Spleen (tissue), 11 donors: ENCODE measurements around the gene LAMC2. TPM values are rescaled to one million over a fixed set of nuclear protein-coding genes. Genes with fewer than 3 reads are reported as not detected.

Experiments used
- DNase-seq: peaks from one replicate; pipeline ENCODE4 v3.0.0-alpha.2; 2020
- H3K27ac ChIP-seq, 8 donors: fragments of 200-600 bp; sonication (generic) in 7 of 8; 1 replicate in 4 of 8; 2 replicates in 4 of 8; pipeline versions ENCODE4 v1.5.0 to v1.8.0; 2016 to 2021; ENCODE audit warnings: inconsistent platforms in 4 of 8, mild to moderate bottlenecking in 4 of 8, moderate library complexity in 1 of 8
- H3K27me3 ChIP-seq, 7 donors: fragments of 200-600 bp; sonication (generic) in 6 of 7; replicated peaks in 1 of 7; 1 replicate in 4 of 7; 2 replicates in 3 of 7; pipeline versions ENCODE4 v1.5.0 to v1.8.0; 2016 to 2021; ENCODE audit warnings: inconsistent platforms in 3 of 7, mild to moderate bottlenecking in 1 of 7
- H3K36me3 ChIP-seq, 6 donors: fragments of 200-600 bp; sonication (generic) in 5 of 6; 1 replicate in 4 of 6; 2 replicates in 2 of 6; pipeline versions ENCODE4 v1.5.0 to v1.8.0; 2016 to 2021; ENCODE audit warnings: inconsistent platforms in 2 of 6
- H3K4me1 ChIP-seq, 6 donors: fragments of 200-600 bp; sonication (generic) in 5 of 6; 1 replicate in 3 of 6; 2 replicates in 3 of 6; pipeline versions ENCODE4 v1.5.0 to v1.8.0; 2016 to 2021; ENCODE audit warnings: inconsistent platforms in 3 of 6
- H3K4me3 ChIP-seq, 8 donors: fragments of 200-600 bp; sonication (generic) in 7 of 8; 1 replicate in 4 of 8; 2 replicates in 4 of 8; pipeline versions ENCODE4 v1.5.0 to v1.8.0; 2016 to 2021; ENCODE audit warnings: inconsistent platforms in 4 of 8, mild to moderate bottlenecking in 4 of 8, moderate library complexity in 2 of 8
- H3K9me3 ChIP-seq, 8 donors: fragments of 200-600 bp; sonication (generic) in 7 of 8; 1 replicate in 4 of 8; 2 replicates in 4 of 8; pipeline versions ENCODE4 v1.5.0 to v1.8.0; 2016 to 2021; ENCODE audit warnings: inconsistent platforms in 4 of 8
- POLR2A ChIP-seq, 3 donors: fragments of 450-650 bp; IDR thresholded peaks; one replicate each; pipeline ENCODE4 v1.5.1; 2017; ENCODE audit warnings: antibody characterized with exemption in 3 of 3, mild to moderate bottlenecking in 1 of 3
- POLR2AphosphoS5 ChIP-seq, 3 donors: sonication (generic); formaldehyde crosslinking; IDR thresholded peaks; one replicate each; pipeline ENCODE4 v1.5.1; 2017; ENCODE audit warnings: antibody characterized with exemption in 3 of 3
- WGBS, 5 donors: extraction: QIAGEN DNeasy Blood & Tissue Kit in 3 of 5; methylation state at CpG; one replicate each; pipeline versions ENCODE4 v1.1.5 to v1.1.7; 2013 to 2018; 5-methylcytosine and 5-hydroxymethylcytosine counted together
- intact Hi-C: fragments of 100-400 bp; cut with DNase I; formaldehyde crosslinking; loops from one replicate; pipeline ENCODE4 v1.15.0; 2023; ENCODE audit warnings: low total_unique reads
- polyA plus RNA-seq, 3 donors: library from polyadenylated mRNA; stranded (reverse); fragments of 200-250 nt; gene quantifications; one replicate each; pipeline ENCODE4 v1.2.1, GENCODE V29; 2013
- total RNA-seq, 7 donors: library from RNA; depleted of rRNA in 3 of 7; stranded (reverse); fragments of >200 nt in 3 of 7; fragmentation: NEBNext Ultra II Directional in 4 of 7; extraction: Animal tissue kit (Norgen Biotek cat#: 25700) in 4 of 7; gene quantifications; one replicate each; pipeline versions ENCODE4 v1.1.0 to v1.2.1, GENCODE V29; 2016 to 2021
- TF ChIP-seq, protein P1 (sequence below), 11 experiments: fragments of 200-600 bp in 7 of 11; fragments of 450-650 bp in 4 of 11; sonication (generic) in 4 of 11; IDR thresholded peaks in 8 of 11; conservative IDR thresholded peaks in 3 of 11; 1 replicate in 7 of 11; 2 replicates in 4 of 11; pipeline versions ENCODE4 v1.4.0 to v1.8.0; 2016 to 2021; ENCODE audit warnings: antibody characterized with exemption in 11 of 11, inconsistent platforms in 4 of 11, mild to moderate bottlenecking in 1 of 11
- donor health status: healthy with polysubstance abuse.
- donor health status: DM: no; HTN: no; CAD: no; lungs with moderate emphysema.
- donor health status: DM: no; HTN: no; CAD: no.
- donor health status: Bipolar disorder and iron deficiency.
- donor health status: healthy.
- donor health status: DM: no; HTN: no; CAD: no.
- donor health status: DM: yes; HTN: yes; CAD: no.

Gene LAMC2
- total and polyA plus RNA-seq, 10 donors = 0.13 to 1.4 (median 0.67) TPM; not detected in 1

DNA sequence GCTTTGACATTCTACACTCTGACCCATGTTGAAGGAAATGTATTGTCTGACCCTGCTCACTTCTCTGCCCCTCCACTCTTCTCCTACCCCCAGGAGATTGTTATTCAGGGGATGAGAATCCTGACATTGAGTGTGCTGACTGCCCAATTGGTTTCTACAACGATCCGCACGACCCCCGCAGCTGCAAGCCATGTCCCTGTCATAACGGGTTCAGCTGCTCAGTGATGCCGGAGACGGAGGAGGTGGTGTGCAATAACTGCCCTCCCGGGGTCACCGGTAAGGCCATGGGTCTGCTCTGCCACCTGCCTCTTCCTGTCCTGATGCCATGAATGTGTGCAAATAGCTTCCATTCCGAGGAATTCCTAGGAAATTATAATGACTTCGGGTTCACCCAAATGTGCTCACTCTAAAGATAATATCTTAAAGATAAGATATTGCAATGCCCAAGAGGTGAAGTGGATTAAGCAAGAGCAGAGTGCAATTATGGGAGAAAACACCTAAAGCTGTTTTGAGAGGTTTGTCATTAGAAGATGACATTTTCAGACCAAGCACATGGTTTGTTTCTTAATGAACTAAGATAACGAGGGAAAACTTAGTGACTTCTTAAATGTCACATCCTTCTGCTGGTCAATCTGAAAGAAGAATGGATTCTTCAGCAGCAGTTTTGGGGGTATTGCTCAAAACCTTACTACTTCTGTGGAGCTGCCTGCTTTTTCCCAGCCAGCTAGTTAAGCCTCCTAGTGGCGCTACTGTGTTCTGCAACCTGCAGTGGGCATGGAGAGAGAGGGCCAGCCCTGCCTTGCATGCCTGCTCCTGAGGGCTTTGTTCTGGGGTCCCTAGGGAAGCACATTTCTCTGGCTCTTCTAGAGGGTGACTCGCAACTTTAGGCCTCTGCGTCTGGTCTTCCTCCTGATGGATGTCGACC lies 41.6 kb downstream of the LAMC2 start:
- H3K4me3 ChIP-seq = no peak overlapping the region
- intact Hi-C loops = loop anchor here (10.0 kb wide), 1 partner anchor 263 kb away; no protein-coding TSS in a partner anchor
- WGBS, 5 donors = 78 to 83% (median 79%) methylated on average over 16 of the region's 16 CpGs
- no peaks in the 10 kb centered on the region for H3K36me3 ChIP-seq
- H3K27me3 ChIP-seq = no peaks in the 10 kb centered on the region
- no peak for DNase-seq
- no peak overlapping the region for H3K27ac ChIP-seq
- no peaks in the 10 kb centered on the region for H3K9me3 ChIP-seq
- TF ChIP-seq POLR2A (IDR thresholded peaks at IDR 0.05) (no peak), POLR2AphosphoS5 (IDR thresholded peaks at IDR 0.05) (no peak)
- TF ChIP-seq, protein P1, sequence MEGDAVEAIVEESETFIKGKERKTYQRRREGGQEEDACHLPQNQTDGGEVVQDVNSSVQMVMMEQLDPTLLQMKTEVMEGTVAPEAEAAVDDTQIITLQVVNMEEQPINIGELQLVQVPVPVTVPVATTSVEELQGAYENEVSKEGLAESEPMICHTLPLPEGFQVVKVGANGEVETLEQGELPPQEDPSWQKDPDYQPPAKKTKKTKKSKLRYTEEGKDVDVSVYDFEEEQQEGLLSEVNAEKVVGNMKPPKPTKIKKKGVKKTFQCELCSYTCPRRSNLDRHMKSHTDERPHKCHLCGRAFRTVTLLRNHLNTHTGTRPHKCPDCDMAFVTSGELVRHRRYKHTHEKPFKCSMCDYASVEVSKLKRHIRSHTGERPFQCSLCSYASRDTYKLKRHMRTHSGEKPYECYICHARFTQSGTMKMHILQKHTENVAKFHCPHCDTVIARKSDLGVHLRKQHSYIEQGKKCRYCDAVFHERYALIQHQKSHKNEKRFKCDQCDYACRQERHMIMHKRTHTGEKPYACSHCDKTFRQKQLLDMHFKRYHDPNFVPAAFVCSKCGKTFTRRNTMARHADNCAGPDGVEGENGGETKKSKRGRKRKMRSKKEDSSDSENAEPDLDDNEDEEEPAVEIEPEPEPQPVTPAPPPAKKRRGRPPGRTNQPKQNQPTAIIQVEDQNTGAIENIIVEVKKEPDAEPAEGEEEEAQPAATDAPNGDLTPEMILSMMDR (IDR thresholded peaks at IDR 0.05 in 8 of 11, conservative IDR thresholded peaks at IDR 0.05 in 3 of 11) = peak; percentile 16 to 83 (median 68)
- H3K4me1 ChIP-seq = no peaks in the 10 kb centered on the region

DNA sequence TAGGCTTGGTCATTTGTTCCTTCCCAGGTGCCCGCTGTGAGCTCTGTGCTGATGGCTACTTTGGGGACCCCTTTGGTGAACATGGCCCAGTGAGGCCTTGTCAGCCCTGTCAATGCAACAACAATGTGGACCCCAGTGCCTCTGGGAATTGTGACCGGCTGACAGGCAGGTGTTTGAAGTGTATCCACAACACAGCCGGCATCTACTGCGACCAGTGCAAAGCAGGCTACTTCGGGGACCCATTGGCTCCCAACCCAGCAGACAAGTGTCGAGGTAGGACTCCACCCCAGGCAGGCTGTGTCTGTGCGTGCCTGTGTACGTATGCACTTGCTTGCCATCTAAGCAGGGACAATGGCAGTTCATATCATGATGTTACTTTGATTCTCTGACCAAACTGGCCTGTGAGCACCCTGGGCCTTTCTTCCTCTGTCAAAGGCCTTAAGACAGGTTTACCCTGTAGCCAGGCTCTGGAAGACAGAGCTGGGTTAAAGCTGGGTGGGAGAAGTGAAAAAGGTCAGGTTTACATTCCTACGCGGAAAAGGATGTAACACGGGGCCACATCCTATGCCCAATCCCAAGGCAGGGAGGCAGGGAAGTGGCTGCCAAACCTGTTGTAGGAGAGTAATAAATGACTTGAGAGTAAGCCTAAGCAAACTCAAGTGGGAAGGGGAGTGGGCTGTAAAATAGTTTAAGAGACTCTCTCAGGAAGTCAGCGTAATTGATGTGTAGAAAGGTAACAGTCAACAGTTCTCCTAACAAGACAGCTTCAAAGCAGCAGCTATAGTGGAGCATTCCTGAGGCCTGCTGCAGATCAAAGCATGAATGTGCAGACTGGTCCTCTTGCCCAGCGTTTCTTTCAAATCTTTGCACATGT lies 42.5 kb downstream of the LAMC2 start:
- no peaks in the 10 kb centered on the region for H3K36me3 ChIP-seq
- intact Hi-C loops = loop anchor here (10.0 kb wide), 1 partner anchor 264 kb away; no protein-coding TSS in a partner anchor
- no peak for TF ChIP-seq POLR2AphosphoS5 (IDR thresholded peaks at IDR 0.05)
- TF ChIP-seq, protein P1 (IDR thresholded peaks at IDR 0.05 in 8 of 11, conservative IDR thresholded peaks at IDR 0.05 in 3 of 11) = peak in 4 of 11 experiments; percentile 0 to 31 (median 10)
- H3K27ac ChIP-seq = no peak overlapping the region
- WGBS, 5 donors = 83 to 95% (median 91%) methylated on average over 11 to 13 of the region's 13 CpGs
- H3K4me1 ChIP-seq = no peaks in the 10 kb centered on the region
- H3K27me3 ChIP-seq = no peaks in the 10 kb centered on the region
- H3K4me3 ChIP-seq = no peak overlapping the region
- H3K9me3 ChIP-seq = no peaks in the 10 kb centered on the region
- no peak for DNase-seq

DNA sequence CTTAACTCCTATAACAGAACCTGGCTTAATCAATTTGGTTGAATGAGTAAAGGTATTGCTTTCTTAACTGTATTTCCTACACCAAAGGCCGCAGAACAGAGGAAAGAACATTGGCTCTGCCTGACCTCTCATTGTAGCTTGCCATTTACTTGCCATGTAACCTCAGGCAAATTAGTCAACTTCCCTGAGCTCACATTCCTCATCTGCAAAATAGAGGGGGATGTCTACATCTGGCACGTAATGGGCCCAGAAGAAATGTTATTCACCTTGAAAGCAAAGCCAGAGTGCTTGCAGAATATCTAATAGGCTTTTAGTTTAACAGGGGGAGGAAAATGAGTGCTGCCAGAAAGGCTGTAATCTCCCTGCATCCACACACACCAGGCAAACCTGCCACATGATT lies 44.3 kb downstream of the LAMC2 start:
- H3K9me3 ChIP-seq = no peaks in the 10 kb centered on the region
- intact Hi-C loops = no loop called here
- no peaks in the 10 kb centered on the region for H3K27me3 ChIP-seq
- DNase-seq = no peak
- 84 to 92% (median 89%) methylated on average over 2 of the region's 2 CpGs for WGBS, 5 donors
- no peak overlapping the region for H3K4me3 ChIP-seq
- H3K4me1 ChIP-seq = peaks cover 0 to 11% (median 0%) of the 10 kb centered on the region in 6 donors
- H3K27ac ChIP-seq = no peak overlapping the region
- TF ChIP-seq POLR2AphosphoS5 (IDR thresholded peaks at IDR 0.05) = no peak
- no peak for TF ChIP-seq POLR2A (IDR thresholded peaks at IDR 0.05)
- TF ChIP-seq, protein P1 (IDR thresholded peaks at IDR 0.05 in 8 of 11, conservative IDR thresholded peaks at IDR 0.05 in 3 of 11) = no peak
- H3K36me3 ChIP-seq = no peaks in the 10 kb centered on the region
